GM19099 (cell line): ENCODE data around the gene RTCA.

Experiments used
- POLR2A ChIP-seq: IDR thresholded peaks from 3 replicates; pipeline ENCODE4 v1.6.1; 2011; ENCODE audit warnings: low read depth; ENCODE audit not compliant: insufficient read length; ENCODE audit errors: extremely low read depth

The RTCA gene

GRCh38 chr1:100265931-100266740 is at the start of gene RTCA:
Gene RTCA (plus strand): TSS chr1:100266216. CDS start chr1:100266376, 160 bp downstream.
- TF ChIP-seq POLR2A = peak; percentile 88

DNA sequence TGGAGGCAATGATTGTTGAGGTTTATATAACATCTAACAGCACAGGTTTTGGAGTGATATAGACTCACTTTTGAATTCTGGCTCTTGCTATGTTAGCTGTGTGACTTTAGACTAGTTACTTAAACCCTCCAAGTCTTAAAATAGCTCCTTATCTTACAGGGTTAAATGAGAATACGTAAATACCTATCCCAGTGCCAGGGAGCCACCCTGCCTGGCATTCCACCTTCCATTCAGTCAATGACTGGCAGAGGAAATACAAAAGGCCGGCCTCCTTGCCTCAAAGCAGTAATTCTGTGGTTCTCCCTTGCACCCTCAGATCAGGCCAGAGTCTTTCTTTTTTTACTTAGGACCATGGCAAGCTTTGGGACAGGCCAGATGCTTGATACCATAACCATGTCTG is 48.2 kb upstream of the RTCA start:
- TF ChIP-seq POLR2A = no peak

DNA sequence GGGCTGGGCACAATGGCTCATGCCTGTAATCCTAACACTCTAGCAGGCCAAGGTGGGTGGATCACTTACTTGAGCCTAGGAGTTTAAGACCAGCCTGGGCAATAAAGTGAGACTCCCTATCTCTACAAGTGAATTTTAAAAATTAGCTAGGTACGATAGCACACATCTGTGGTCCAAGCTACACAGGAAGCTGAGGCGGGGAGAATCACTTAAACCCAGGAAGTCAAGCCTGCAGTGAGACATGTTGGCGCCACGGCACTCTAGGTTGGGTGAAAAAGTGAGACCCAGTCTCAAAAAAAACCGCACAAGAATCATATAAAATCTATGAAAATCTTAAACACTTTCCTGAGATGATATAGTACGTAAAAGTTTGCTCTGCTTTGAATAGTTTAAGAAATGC is 46.6 kb upstream of the RTCA start:
- no peak for TF ChIP-seq POLR2A

GRCh38 chr1:100219883-100220282 is 46.1 kb upstream of the RTCA start:
- TF ChIP-seq POLR2A = no peak

- no peak for TF ChIP-seq POLR2A
These were observed 43.6 kb upstream of the RTCA start for GRCh38 chr1:100222428-100222827.

DNA sequence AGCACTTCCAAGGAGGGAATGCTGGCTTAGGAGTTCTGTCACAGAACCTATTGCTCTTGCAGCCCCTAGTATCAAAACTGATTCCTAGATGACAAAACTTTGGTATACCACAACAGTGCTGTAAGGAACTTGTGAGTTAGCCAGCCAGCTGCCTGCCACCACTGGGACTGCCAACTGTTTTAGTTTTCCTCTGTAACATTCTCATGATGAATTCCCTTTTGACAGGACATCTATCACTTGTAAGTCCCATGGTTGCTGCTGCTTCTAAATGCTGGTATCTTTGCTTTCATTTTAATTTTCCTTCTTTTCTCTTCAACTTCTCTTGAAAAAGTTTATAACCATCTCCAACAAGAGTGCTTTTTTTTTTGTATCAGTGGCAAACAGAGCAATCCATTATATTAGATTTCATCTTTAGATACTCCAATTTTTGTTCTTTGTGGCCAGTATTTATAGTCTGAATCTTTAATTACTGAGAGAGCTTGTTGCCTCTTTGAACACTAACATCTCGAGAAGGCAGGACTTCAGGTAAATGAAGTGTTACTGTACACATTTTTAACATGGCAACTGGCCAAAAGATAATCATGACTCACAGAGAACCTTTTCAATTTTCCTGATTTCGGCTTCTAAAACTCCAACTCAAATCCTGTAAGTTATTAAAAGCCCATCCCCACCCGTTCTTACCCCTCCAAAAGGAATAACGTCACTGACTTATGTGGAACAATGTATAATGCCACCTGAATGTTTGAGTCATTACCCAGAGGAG is 36.2 kb upstream of the RTCA start:
- no peak for TF ChIP-seq POLR2A

DNA sequence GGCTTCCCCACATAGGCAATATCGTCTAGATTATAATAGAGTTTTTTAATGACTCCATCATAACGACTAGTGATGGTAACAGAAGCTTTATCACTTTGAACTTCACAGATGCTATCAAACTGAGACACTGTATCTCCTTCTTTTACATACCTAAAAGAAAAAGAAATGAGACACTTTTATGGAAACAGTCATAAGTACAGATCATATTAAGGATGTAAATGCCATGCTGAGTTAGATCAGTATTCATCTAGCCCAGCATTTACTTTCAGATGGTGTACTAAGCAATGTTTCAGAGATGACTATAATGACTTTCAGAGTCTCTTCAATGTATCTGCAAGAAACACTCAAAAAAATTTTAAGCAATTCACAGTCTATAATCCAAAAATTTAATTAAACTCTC is 35.3 kb upstream of the RTCA start:
- no peak for TF ChIP-seq POLR2A

DNA sequence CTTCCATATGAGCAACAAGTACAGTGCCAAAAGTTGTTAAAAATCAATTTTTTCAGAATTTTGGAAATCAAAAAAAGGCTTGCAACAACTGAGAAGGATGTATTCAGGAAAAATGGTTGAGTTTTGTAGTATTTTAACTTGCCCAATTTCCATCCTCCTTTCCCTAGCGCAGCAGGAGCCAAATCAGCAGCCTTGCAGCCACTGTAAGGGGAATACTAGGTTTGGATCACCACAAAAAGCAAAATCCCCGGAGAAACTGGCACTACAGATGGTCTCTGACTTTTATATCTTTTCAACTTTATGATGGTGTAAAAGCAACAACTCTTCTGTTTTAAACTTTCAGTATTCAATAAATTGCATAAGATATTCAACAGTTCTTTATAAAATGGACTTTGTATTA is 34.3 kb upstream of the RTCA start:
- no peak for TF ChIP-seq POLR2A

DNA sequence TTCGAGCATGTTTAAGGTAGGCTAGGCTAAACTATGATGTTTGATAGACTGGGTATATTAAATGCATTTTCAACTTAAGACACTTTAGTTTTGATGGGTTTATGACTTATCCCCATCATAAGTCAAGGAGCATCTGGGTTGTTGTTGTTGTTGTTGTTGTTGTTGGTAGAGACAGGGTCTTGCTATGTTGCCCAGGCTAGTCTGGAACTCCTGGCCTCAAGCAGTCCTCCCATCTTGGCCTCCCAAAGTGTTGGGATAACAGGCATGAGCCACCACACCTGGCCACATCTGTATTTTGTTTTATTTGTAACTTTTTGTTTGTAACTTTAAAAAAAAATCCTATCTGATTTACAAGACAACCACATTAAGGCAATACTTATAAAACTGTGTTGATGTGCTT is 33.9 kb upstream of the RTCA start:
- no peak for TF ChIP-seq POLR2A

DNA sequence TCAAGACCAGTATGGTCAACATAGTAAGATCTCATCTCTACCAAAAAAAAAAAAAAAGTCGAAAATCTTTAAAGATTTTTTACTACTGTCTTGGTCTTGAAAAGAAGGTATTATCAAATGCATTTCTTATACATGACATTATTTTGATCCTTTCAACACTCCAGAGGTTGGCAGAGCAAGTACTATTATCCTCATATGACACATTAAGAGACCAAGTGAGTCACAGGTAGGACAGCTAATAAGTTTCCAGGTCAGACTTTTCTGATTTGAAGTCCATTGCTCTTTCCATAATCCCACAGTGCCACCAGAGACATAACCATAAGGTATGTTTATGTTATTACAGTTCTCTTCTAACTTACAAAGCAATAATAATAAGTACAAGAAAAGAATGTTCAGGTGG is 31.6 kb upstream of the RTCA start:
- TF ChIP-seq POLR2A = no peak

GRCh38 chr1:100237091-100237490 is 28.9 kb upstream of the RTCA start:
- TF ChIP-seq POLR2A = no peak

DNA sequence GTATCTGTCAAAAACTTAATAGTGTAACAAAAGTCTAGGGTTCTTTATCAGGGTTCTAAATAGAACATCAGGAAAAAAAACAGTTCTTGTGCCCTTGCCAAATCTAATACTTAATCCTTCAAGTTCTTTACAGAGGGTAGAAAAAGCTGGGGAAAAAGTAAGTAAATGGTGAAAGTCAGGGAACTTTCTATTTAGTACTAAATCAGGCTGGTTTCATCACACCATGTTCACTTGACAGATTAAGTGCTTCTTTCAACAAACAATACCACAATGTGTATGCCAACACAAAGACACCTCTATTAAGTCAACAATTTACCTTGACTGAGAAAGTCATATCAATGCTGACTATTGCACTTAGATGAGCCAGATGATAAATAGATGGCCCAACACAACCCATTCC is 26.1 kb upstream of the RTCA start:
- no peak for TF ChIP-seq POLR2A

DNA sequence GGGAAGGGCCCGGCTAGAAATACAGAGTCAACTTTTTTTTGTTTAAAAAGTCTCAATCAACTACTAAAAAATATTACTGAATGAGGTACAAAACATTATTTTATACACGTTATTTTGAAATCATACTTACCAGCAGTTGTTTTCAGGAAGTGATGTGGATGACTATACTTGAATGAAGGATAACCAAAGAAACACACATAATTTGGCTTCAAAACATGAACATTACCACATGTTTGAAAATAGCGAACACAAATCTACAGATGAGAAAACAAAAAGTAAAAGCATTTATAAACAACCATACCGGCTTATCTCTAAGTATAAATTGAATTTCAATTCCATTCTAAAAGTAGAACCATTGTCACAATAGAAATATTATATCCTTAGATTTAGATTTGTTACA is 25.4 kb upstream of the RTCA start:
- no peak for TF ChIP-seq POLR2A

- TF ChIP-seq POLR2A = no peak
These were observed 19.3 kb upstream of the RTCA start for GRCh38 chr1:100246738-100247137.

DNA sequence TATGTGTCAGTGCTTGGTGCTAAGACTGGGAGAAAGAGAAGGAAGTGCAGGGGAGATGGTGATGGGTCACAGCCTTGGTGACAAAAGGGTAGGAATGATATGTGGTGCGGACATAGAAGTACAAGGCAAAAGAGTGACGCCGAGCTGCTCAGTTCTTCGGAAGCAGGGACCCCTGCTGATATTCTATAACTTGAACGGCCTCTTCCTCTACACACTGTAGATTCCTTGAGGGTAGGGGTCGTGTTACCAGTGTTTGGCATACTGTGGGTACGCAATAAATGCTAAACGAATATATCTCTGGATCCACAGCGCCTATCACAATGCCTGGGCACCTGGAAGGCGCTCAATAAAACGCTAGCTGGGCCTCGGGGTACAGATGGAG is 16.9 kb upstream of the RTCA start:
- TF ChIP-seq POLR2A = no peak
